Endometrial microvascular endothelial cells (primary cell): ENCODE data around the gene SLC22A17. TPM values are rescaled to one million over a fixed set of nuclear protein-coding genes. Genes with fewer than 3 reads are reported as not detected.

Source experiments
- in situ Hi-C: cut with HindIII; loops from 2 replicates; pipeline ENCODE4 v1.10.0; 2017; ENCODE audit warnings: low sequenced_read_pairs, low pct_unique_long_range_greater_than_20kb; ENCODE audit errors: inconsistent ontology term
- total RNA-seq: library from RNA; depleted of rRNA; stranded (reverse); fragments of >200 nt; gene quantifications from one replicate; pipeline ENCODE4 v1.2.3, GENCODE V29; 2015; ENCODE audit errors: inconsistent ontology term

SLC22A17 gene
- total RNA-seq, 1 donor from 2014 or later, result 0.09 TPM

- in situ Hi-C loops, result no loop called here
Measured at GRCh38 chr14:23299211-23299957, 53.3 kb downstream of the SLC22A17 start.

GRCh38 chr14:23297611-23298277 lies 54.9 kb downstream of the SLC22A17 start:
- in situ Hi-C loops, result no loop called here

- in situ Hi-C loops, result no loop called here
Measured at GRCh38 chr14:23297096-23297495, 55.6 kb downstream of the SLC22A17 start.

Other genes with a start within 250 kb of the SLC22A17 start
- gene CIROP, start 247.9 kb downstream of the SLC22A17 start, total RNA-seq, result not detected
- not detected for gene CEBPE, start 233.6 kb downstream of the SLC22A17 start, total RNA-seq
- gene SLC7A8, start 169.2 kb downstream of the SLC22A17 start, total RNA-seq, result 0.37 TPM
- gene RNF212B, start 115.0 kb downstream of the SLC22A17 start, total RNA-seq, result not detected
- gene HOMEZ, start 66.8 kb downstream of the SLC22A17 start, total RNA-seq, result 8.3 TPM
- gene PPP1R3E, start 50.0 kb downstream of the SLC22A17 start, total RNA-seq, result 1.5 TPM
- gene BCL2L2, start 46.1 kb downstream of the SLC22A17 start, total RNA-seq, result 13.2 TPM
- 69.4 TPM for gene PABPN1, start 31.4 kb downstream of the SLC22A17 start, total RNA-seq
- not detected for gene EFS, start 12.3 kb upstream of the SLC22A17 start, total RNA-seq
- not detected for gene IL25, start 19.9 kb upstream of the SLC22A17 start, total RNA-seq
- gene CMTM5, start 24.2 kb upstream of the SLC22A17 start, total RNA-seq, result not detected
- gene MYH6, start 55.4 kb upstream of the SLC22A17 start, total RNA-seq, result not detected
- gene MYH7, start 82.8 kb upstream of the SLC22A17 start, total RNA-seq, result not detected
- gene NGDN, start 116.8 kb upstream of the SLC22A17 start, total RNA-seq, result 38.7 TPM
- under 0.01 TPM for gene ZFHX2, start 198.9 kb upstream of the SLC22A17 start, total RNA-seq
- 10.6 TPM for gene THTPA, start 203.4 kb upstream of the SLC22A17 start, total RNA-seq
- gene AP1G2, start 214.9 kb upstream of the SLC22A17 start, total RNA-seq, result 18.0 TPM
- gene JPH4, start 225.9 kb upstream of the SLC22A17 start, total RNA-seq, result not detected